H9 (cell line): ENCODE data around the gene MPZL1. TPM values are rescaled to one million over a fixed set of nuclear protein-coding genes. Genes with fewer than 3 reads are reported as not detected.

Source experiments
- DNase-seq: peaks from one replicate; pipeline ENCODE4 v3.0.0-alpha.2; 2017
- H2AFZ ChIP-seq: one replicate; pipeline ENCODE4 v1.6.1; 2013; ENCODE audit warnings: mild to moderate bottlenecking, low read length, control low read depth, moderate library complexity
- H2AK5ac ChIP-seq: 2 replicates; pipeline ENCODE4 v1.6.1; 2013; ENCODE audit warnings: low read length, control low read depth, mixed read lengths; ENCODE audit not compliant: insufficient read length
- H2BK120ac ChIP-seq: one replicate; pipeline ENCODE4 v1.6.1; 2013; ENCODE audit warnings: low read depth, mild to moderate bottlenecking, low read length, control low read depth, inconsistent platforms; ENCODE audit not compliant: poor library complexity, severe bottlenecking
- H2BK12ac ChIP-seq: 2 replicates; pipeline ENCODE4 v1.6.1; 2013; ENCODE audit warnings: low read length, control low read depth, mixed read lengths, low read depth; ENCODE audit not compliant: insufficient read length
- H2BK15ac ChIP-seq: 2 replicates; pipeline ENCODE4 v1.6.1; 2013; ENCODE audit warnings: low read depth, low read length, control low read depth
- H2BK20ac ChIP-seq: one replicate; pipeline ENCODE4 v1.6.1; 2013; ENCODE audit warnings: low read depth, mild to moderate bottlenecking, low read length, control low read depth, inconsistent platforms; ENCODE audit not compliant: poor library complexity, severe bottlenecking
- H2BK5ac ChIP-seq: 2 replicates; pipeline ENCODE4 v1.6.1; 2013; ENCODE audit warnings: low read length, control low read depth, mixed read lengths; ENCODE audit not compliant: insufficient read length
- H3K14ac ChIP-seq: 2 replicates; pipeline ENCODE4 v1.6.1; 2013; ENCODE audit warnings: low read length, control low read depth; ENCODE audit not compliant: insufficient read depth
- H3K18ac ChIP-seq: 2 replicates; pipeline ENCODE4 v1.6.1; 2013; ENCODE audit warnings: low read depth, mild to moderate bottlenecking, mixed read lengths, low read length, control low read depth; ENCODE audit not compliant: insufficient read length
- H3K23ac ChIP-seq: 2 replicates; pipeline ENCODE4 v1.6.1; 2013; ENCODE audit warnings: low read length, control low read depth, mixed read lengths, low read depth; ENCODE audit not compliant: insufficient read length
- H3K23me2 ChIP-seq: 2 replicates; pipeline ENCODE4 v1.6.1; 2013; ENCODE audit warnings: low read depth, mild to moderate bottlenecking, mixed read lengths, low read length, control low read depth; ENCODE audit not compliant: insufficient read length, poor library complexity, severe bottlenecking
- H3K27ac ChIP-seq: 2 replicates; pipeline ENCODE4 v1.5.1; 2013; ENCODE audit warnings: low read length, control low read depth, mixed read lengths, low read depth; ENCODE audit not compliant: insufficient read length
- H3K27me3 ChIP-seq: 2 replicates; pipeline ENCODE4 v1.6.1; 2013; ENCODE audit warnings: low read length, control low read depth, inconsistent platforms; ENCODE audit not compliant: insufficient read depth
- H3K4ac ChIP-seq: 2 replicates; pipeline ENCODE4 v1.6.1; 2013; ENCODE audit warnings: low read depth, mild to moderate bottlenecking, control low read depth, inconsistent platforms, low read length, moderate library complexity
- H3K4me1 ChIP-seq: 2 replicates; pipeline ENCODE4 v1.6.1; 2013; ENCODE audit warnings: low read length, control low read depth, inconsistent platforms; ENCODE audit not compliant: insufficient read depth
- H3K4me2 ChIP-seq: 2 replicates; pipeline ENCODE4 v1.6.1; 2013; ENCODE audit warnings: low read length, control low read depth, mixed read lengths; ENCODE audit not compliant: insufficient read length, insufficient read depth
- H3K56ac ChIP-seq: 2 replicates; pipeline ENCODE4 v1.6.1; 2013; ENCODE audit warnings: low read depth, mild to moderate bottlenecking, mixed read lengths, low read length, control low read depth; ENCODE audit not compliant: insufficient read length
- H3K79me1 ChIP-seq: 2 replicates; pipeline ENCODE4 v1.6.1; 2013; ENCODE audit warnings: low read depth, mild to moderate bottlenecking, moderate library complexity, low read length, control low read depth, inconsistent platforms; ENCODE audit not compliant: insufficient read depth, poor library complexity, severe bottlenecking
- H3K79me2 ChIP-seq: 2 replicates; pipeline ENCODE4 v1.6.1; 2013; ENCODE audit warnings: low read length, control low read depth, inconsistent platforms; ENCODE audit not compliant: insufficient read depth
- H3K9ac ChIP-seq: 2 replicates; pipeline ENCODE4 v1.6.1; 2013; ENCODE audit warnings: low read length, control low read depth, mixed read lengths; ENCODE audit not compliant: insufficient read length; ENCODE audit errors: extremely low read depth
- H3K9me3 ChIP-seq: one replicate; pipeline ENCODE4 v1.6.1; 2013; ENCODE audit warnings: low read depth, low read length, inconsistent platforms; ENCODE audit not compliant: control insufficient read depth
- H3T11ph ChIP-seq: one replicate; pipeline ENCODE4 v1.6.1; 2013; ENCODE audit warnings: mild to moderate bottlenecking, low read length, control low read depth, inconsistent platforms
- H4K20me1 ChIP-seq: one replicate; pipeline ENCODE4 v1.6.1; 2013; ENCODE audit not compliant: control insufficient read depth, insufficient read length, insufficient read depth
- H4K5ac ChIP-seq: 2 replicates; pipeline ENCODE4 v1.6.1; 2013; ENCODE audit warnings: low read depth, mild to moderate bottlenecking, mixed read lengths, low read length, control low read depth; ENCODE audit not compliant: insufficient read length
- H4K8ac ChIP-seq: replicated peaks from 2 replicates; pipeline ENCODE4 v1.6.1; 2013; ENCODE audit warnings: low read length, control low read depth, mixed read lengths, low read depth; ENCODE audit not compliant: insufficient read length
- H4K91ac ChIP-seq: 2 replicates; pipeline ENCODE4 v1.6.1; 2013; ENCODE audit warnings: low read depth, mild to moderate bottlenecking, moderate library complexity, mixed read lengths, low read length, control low read depth; ENCODE audit not compliant: insufficient read length
- H3K27ac Mint-ChIP-seq, 3 experiments: 2 replicates in 2 of 3; 3 replicates in 1 of 3; pipeline ENCODE4 v1.8.0; 2020 to 2021; ENCODE audit warnings: mixed read lengths in 3 of 3, mild to moderate bottlenecking in 1 of 3, moderate library complexity in 1 of 3
- H3K27me3 Mint-ChIP-seq: 2 replicates; pipeline ENCODE4 v1.8.0; 2021; ENCODE audit warnings: low read depth, mild to moderate bottlenecking, moderate library complexity, mixed read lengths
- H3K36me3 Mint-ChIP-seq, 3 experiments: 2 replicates in 2 of 3; 3 replicates in 1 of 3; pipeline ENCODE4 v1.8.0; 2020 to 2021; ENCODE audit warnings: low read depth in 3 of 3, mixed read lengths in 3 of 3; ENCODE audit not compliant: insufficient read depth in 1 of 3
- H3K4me1 Mint-ChIP-seq, 2 experiments: 2 replicates each; pipeline ENCODE4 v1.8.0; 2020; ENCODE audit warnings: mixed read lengths in 2 of 2
- H3K4me3 Mint-ChIP-seq, 2 experiments: 2 replicates in 1 of 2; 3 replicates in 1 of 2; pipeline ENCODE4 v1.8.0; 2020 to 2021; ENCODE audit warnings: mild to moderate bottlenecking in 2 of 2, mixed read lengths in 2 of 2, moderate library complexity in 1 of 2
- H3K9me3 Mint-ChIP-seq, 2 experiments: 2 replicates in 1 of 2; 3 replicates in 1 of 2; pipeline ENCODE4 v1.8.0; 2020; ENCODE audit warnings: mild to moderate bottlenecking in 2 of 2, mixed read lengths in 2 of 2, moderate library complexity in 1 of 2
- CTCF ChIP-seq: fragments of 200-600 bp; sonication (generic); conservative IDR thresholded peaks from 3 replicates; pipeline ENCODE4 v1.8.0; 2021; ENCODE audit warnings: antibody characterized with exemption, mild to moderate bottlenecking
- WGBS: extraction: QIAGEN DNeasy Blood & Tissue Kit; methylation state at CpG from one replicate; pipeline ENCODE4 v1.1.7; 2013; ENCODE audit warnings: missing lambda C conversion rate, low lambda C conversion rate, mixed read lengths; ENCODE audit not compliant: insufficient read length; ENCODE audit errors: extremely low coverage; 5-methylcytosine and 5-hydroxymethylcytosine counted together
- total RNA-seq: library from RNA; stranded (reverse); gene quantifications from 2 replicates; pipeline ENCODE4 v1.2.1, GENCODE V29; 2021

MPZL1 gene
- total RNA-seq, 1 experiment from 2014 or later: 60.7 TPM

- no peak overlapping the region for H3K4me3 Mint-ChIP-seq
- no peak overlapping the region for H3K9ac ChIP-seq
- no peak overlapping the region for H3K14ac ChIP-seq
- H3K4me2 ChIP-seq: no peak overlapping the region
- H3K4me1 Mint-ChIP-seq: peaks cover 19 to 20% of the 10 kb centered on the region in 2 experiments
- H4K5ac ChIP-seq: no peak overlapping the region
- H3K27me3 ChIP-seq: no peaks in the 10 kb centered on the region
- H3K27me3 Mint-ChIP-seq: 0 out of 2 replicates have a peak, but pooled peaks cover 3% of the 10 kb centered on the region
- H4K8ac ChIP-seq: no peak overlapping the region
- H3K9me3 ChIP-seq: no peaks in the 10 kb centered on the region
- H3K27ac ChIP-seq: no peak overlapping the region
- no peaks in the 10 kb centered on the region for H4K20me1 ChIP-seq
- no peak overlapping the region for H2BK15ac ChIP-seq
- WGBS: no CpG with 5 or more reads among the region's 2 CpGs
- no peak overlapping the region for H2BK20ac ChIP-seq
- no peak overlapping the region for H3K27ac Mint-ChIP-seq
- H3K23me2 ChIP-seq: no peaks in the 10 kb centered on the region
- H3K79me1 ChIP-seq: no peaks in the 10 kb centered on the region
- DNase-seq: no peak
- no peak overlapping the region for H2BK12ac ChIP-seq
- no peak for TF ChIP-seq CTCF
- H3K4me1 ChIP-seq: no peaks in the 10 kb centered on the region
- H3K9me3 Mint-ChIP-seq: no peaks in the 10 kb centered on the region
- H3K18ac ChIP-seq: no peak overlapping the region
- H3T11ph ChIP-seq: no peak overlapping the region
- H2BK5ac ChIP-seq: no peak overlapping the region
- H3K36me3 Mint-ChIP-seq: no peaks in the 10 kb centered on the region
- H3K4ac ChIP-seq: no peak overlapping the region
- no peaks in the 10 kb centered on the region for H3K79me2 ChIP-seq
- H2BK120ac ChIP-seq: no peak overlapping the region
- no peak overlapping the region for H4K91ac ChIP-seq
- H3K56ac ChIP-seq: no peak overlapping the region
- no peak overlapping the region for H2AFZ ChIP-seq
- H2AK5ac ChIP-seq: no peak overlapping the region
- no peak overlapping the region for H3K23ac ChIP-seq
These were observed 27.1 kb upstream of the MPZL1 start for GRCh38 chr1:167694691-167695090.
